ENCODE results near the gene AFF3.

Gene AFF3

GRCh38 chr2:99797475-99797874, 344.9 kb downstream of the AFF3 start:
- Histone ChIP-seq H3K36me3 (replicated peaks) (no peaks in the 10 kb centered on the region), H3K9me3 (no peaks in the 10 kb centered on the region), H3K27me3 (ENCODE audit: low read depth) (no peaks in the 10 kb centered on the region), H3K4me1 (no peaks in the 10 kb centered on the region), H3K4me3 (no peak overlapping the region)
- DNase-seq (ENCODE audit: low spot score in 2 of 2): no peak
- in situ Hi-C loops (cut with MboI; ENCODE audit: low sequenced_read_pairs): no loop called here

DNA sequence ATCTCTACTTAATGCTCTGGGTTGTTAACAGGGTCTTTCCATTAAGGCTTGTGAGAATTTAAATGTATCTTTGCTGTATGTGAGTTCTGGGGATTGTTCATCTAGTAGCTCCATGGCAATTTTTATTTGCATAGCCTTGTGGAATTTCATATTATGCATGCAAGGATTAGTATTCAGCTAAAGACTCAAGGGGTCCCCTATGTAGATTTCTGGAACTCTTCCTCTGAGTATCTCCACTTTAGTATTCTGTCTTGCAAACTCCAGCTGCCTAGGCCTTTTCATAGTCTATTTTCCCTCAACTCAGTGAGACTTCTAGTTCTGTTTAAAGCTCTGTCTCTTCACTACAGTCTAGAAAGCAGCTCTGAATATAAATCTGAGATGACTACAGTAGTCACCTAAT, 348.0 kb downstream of the AFF3 start:
- no peaks in the 10 kb centered on the region for H3K27me3 ChIP-seq (ENCODE audit: low read depth)
- H3K36me3 ChIP-seq (replicated peaks): no peaks in the 10 kb centered on the region
- DNase-seq (ENCODE audit: low spot score in 2 of 2): no peak
- no peaks in the 10 kb centered on the region for H3K4me1 ChIP-seq
- no peak overlapping the region for H3K4me3 ChIP-seq
- H3K9me3 ChIP-seq: no peaks in the 10 kb centered on the region
- in situ Hi-C loops (cut with MboI; ENCODE audit: low sequenced_read_pairs): no loop called here

GRCh38 chr2:99793022-99793421, 349.4 kb downstream of the AFF3 start:
- DNase-seq (ENCODE audit: low spot score in 2 of 2): no peak
- H3K4me1 ChIP-seq: no peaks in the 10 kb centered on the region
- no peaks in the 10 kb centered on the region for H3K36me3 ChIP-seq (replicated peaks)
- no peaks in the 10 kb centered on the region for H3K9me3 ChIP-seq
- no peaks in the 10 kb centered on the region for H3K27me3 ChIP-seq (ENCODE audit: low read depth)
- H3K4me3 ChIP-seq: no peak overlapping the region
- in situ Hi-C loops (cut with MboI; ENCODE audit: low sequenced_read_pairs): no loop called here

DNA sequence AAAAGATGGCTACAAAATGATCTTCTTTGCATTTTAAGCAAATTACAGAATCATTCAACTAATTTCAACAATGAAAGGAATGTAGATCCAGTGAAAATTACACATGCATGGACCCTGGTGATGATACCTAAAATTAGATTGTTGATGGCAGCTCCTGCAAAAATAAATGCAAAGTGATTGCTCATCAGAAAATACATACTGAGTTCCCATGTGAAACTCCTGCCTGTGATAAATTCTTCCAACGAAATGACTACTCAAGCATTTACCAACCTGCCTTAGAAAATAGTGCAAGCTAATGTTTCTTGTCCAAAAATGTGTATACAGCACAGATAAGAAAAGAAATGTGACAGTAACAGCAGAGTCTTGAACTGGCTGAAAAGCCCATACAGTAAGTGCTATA, 352.5 kb downstream of the AFF3 start:
- H3K4me1 ChIP-seq: no peaks in the 10 kb centered on the region
- H3K36me3 ChIP-seq (replicated peaks): no peaks in the 10 kb centered on the region
- DNase-seq (ENCODE audit: low spot score in 2 of 2): no peak
- in situ Hi-C loops (cut with MboI; ENCODE audit: low sequenced_read_pairs): no loop called here
- no peaks in the 10 kb centered on the region for H3K9me3 ChIP-seq
- H3K4me3 ChIP-seq: no peak overlapping the region
- no peaks in the 10 kb centered on the region for H3K27me3 ChIP-seq (ENCODE audit: low read depth)

DNA sequence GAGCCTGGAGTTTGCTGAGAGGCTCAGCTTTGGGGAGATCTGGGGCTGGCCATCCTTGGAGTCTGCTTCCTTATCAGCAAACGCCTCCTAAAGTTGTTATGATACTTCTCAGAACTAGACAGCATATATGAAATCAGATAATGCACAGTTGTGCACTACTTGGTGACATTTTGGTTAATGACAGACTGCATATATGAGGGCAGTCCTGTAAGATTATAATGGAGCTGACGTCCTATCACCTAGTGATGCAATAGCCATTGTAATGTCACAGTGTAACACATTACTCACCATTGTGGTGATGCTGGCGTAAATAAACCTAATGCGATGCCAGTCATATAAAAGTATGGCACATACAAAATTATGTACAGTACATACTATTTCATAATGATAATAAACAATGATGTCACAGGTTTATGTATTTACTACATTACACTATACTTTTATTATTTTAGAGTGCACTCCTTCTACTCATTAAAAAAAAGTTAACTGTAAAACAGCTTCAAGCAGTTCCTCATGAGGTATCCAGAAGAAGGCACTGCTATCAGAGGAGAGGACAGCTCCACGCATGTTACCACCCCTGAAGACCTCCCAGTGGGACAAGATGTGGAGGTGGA, 354.5 kb downstream of the AFF3 start:
- H3K4me1 ChIP-seq: no peaks in the 10 kb centered on the region
- H3K9me3 ChIP-seq: no peaks in the 10 kb centered on the region
- H3K4me3 ChIP-seq: no peak overlapping the region
- no peaks in the 10 kb centered on the region for H3K27me3 ChIP-seq (ENCODE audit: low read depth)
- H3K36me3 ChIP-seq (replicated peaks): no peaks in the 10 kb centered on the region
- in situ Hi-C loops (cut with MboI; ENCODE audit: low sequenced_read_pairs): no loop called here
- no peak for DNase-seq (ENCODE audit: low spot score in 2 of 2)

- no peaks in the 10 kb centered on the region for H3K36me3 ChIP-seq (replicated peaks)
- H3K4me1 ChIP-seq: no peaks in the 10 kb centered on the region
- DNase-seq (ENCODE audit: low spot score in 2 of 2): no peak
- no peak overlapping the region for H3K4me3 ChIP-seq
- in situ Hi-C loops (cut with MboI; ENCODE audit: low sequenced_read_pairs): no loop called here
- no peaks in the 10 kb centered on the region for H3K27me3 ChIP-seq (ENCODE audit: low read depth)
- no peaks in the 10 kb centered on the region for H3K9me3 ChIP-seq
These were observed 355.6 kb downstream of the AFF3 start for GRCh38 chr2:99786636-99787390.

- Histone ChIP-seq H3K4me1 (no peaks in the 10 kb centered on the region), H3K36me3 (replicated peaks) (no peaks in the 10 kb centered on the region), H3K27me3 (ENCODE audit: low read depth) (no peaks in the 10 kb centered on the region), H3K4me3 (no peak overlapping the region), H3K9me3 (no peaks in the 10 kb centered on the region)
- in situ Hi-C loops (cut with MboI; ENCODE audit: low sequenced_read_pairs): no loop called here
- DNase-seq (ENCODE audit: low spot score in 2 of 2): no peak
These were observed 357.4 kb downstream of the AFF3 start for GRCh38 chr2:99784946-99785345.

DNA sequence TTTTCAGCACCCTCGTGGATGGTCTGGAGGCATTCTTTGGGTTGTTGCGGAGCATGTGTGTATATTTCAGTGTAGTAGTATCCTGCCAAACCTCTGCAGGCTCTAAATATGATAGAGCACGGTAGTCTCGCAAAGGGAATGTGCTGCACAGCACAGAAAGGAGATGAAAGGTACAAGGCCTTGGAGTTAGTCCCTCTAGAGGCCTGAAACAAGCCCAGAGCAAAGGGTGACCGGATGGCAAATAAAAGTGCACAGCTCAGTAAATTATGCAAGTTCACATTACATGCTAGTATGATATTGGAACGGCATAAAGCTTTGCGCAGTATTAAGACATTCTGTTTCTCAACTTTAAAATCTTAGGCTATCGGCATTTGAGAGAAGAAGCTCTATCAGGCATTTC, 358.1 kb downstream of the AFF3 start:
- Histone ChIP-seq H3K4me3 (no peak overlapping the region), H3K4me1 (no peaks in the 10 kb centered on the region), H3K36me3 (replicated peaks) (no peaks in the 10 kb centered on the region), H3K27me3 (ENCODE audit: low read depth) (no peaks in the 10 kb centered on the region), H3K9me3 (no peaks in the 10 kb centered on the region)
- no peak for DNase-seq (ENCODE audit: low spot score in 2 of 2)
- in situ Hi-C loops (cut with MboI; ENCODE audit: low sequenced_read_pairs): no loop called here

DNA sequence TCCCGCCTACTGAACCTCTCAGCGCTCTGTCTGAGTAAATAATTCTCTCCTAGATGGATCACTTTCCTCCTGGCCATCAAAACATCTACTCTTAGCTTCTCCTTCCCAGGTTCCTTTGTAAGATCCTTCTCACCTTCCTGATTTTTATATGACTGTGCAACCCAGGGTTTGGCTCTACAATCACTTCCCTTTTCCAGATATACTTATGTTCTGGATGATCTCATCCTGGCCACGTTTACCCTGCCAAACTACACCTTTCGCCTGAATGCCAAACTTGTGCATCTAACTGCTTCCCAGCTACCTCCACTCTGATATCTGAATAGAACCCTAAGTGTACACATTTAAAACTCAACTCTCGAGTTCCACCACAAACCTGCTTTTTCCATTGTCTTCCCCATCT, 362.1 kb downstream of the AFF3 start:
- in situ Hi-C loops (cut with MboI; ENCODE audit: low sequenced_read_pairs): no loop called here
- Histone ChIP-seq H3K9me3 (no peaks in the 10 kb centered on the region), H3K4me3 (no peak overlapping the region), H3K36me3 (replicated peaks) (no peaks in the 10 kb centered on the region), H3K27me3 (ENCODE audit: low read depth) (peaks cover 3% of the 10 kb centered on the region; the same call in 1 of the 2 replicates), H3K4me1 (no peaks in the 10 kb centered on the region)
- no peak for DNase-seq (ENCODE audit: low spot score in 2 of 2)

DNA sequence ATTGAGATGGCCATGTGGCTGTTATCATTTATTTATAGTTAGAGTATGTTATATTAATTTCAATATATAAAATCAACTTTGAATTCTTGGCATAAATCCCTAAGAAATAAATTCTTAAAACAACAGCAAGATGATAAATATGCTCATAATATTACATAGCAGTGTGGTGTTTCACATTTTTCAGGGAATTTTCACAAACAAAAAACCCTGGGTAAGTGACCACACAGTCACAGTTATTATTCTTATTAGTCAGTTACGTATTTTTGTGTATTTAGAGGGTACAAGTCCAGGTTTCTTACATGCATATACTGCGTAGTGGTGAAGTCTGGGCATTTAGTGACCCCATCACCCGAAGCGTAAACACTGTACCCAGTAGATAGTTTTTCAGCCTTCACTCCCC, 363.1 kb downstream of the AFF3 start:
- DNase-seq (ENCODE audit: low spot score in 2 of 2): no peak
- in situ Hi-C loops (cut with MboI; ENCODE audit: low sequenced_read_pairs): no loop called here
- H3K36me3 ChIP-seq (replicated peaks): no peaks in the 10 kb centered on the region
- peaks cover 3% of the 10 kb centered on the region; the same call in 1 of the 2 replicates for H3K27me3 ChIP-seq (ENCODE audit: low read depth)
- H3K9me3 ChIP-seq: no peaks in the 10 kb centered on the region
- H3K4me1 ChIP-seq: no peaks in the 10 kb centered on the region
- H3K4me3 ChIP-seq: no peak overlapping the region

- no peaks in the 10 kb centered on the region for H3K4me1 ChIP-seq
- in situ Hi-C loops (cut with MboI; ENCODE audit: low sequenced_read_pairs): no loop called here
- no peak for DNase-seq (ENCODE audit: low spot score in 2 of 2)
- H3K36me3 ChIP-seq (replicated peaks): no peaks in the 10 kb centered on the region
- H3K9me3 ChIP-seq: no peaks in the 10 kb centered on the region
- H3K27me3 ChIP-seq (ENCODE audit: low read depth): peaks cover 3% of the 10 kb centered on the region; the same call in 1 of the 2 replicates
- no peak overlapping the region for H3K4me3 ChIP-seq
These were observed 364.6 kb downstream of the AFF3 start for GRCh38 chr2:99777656-99778290.

DNA sequence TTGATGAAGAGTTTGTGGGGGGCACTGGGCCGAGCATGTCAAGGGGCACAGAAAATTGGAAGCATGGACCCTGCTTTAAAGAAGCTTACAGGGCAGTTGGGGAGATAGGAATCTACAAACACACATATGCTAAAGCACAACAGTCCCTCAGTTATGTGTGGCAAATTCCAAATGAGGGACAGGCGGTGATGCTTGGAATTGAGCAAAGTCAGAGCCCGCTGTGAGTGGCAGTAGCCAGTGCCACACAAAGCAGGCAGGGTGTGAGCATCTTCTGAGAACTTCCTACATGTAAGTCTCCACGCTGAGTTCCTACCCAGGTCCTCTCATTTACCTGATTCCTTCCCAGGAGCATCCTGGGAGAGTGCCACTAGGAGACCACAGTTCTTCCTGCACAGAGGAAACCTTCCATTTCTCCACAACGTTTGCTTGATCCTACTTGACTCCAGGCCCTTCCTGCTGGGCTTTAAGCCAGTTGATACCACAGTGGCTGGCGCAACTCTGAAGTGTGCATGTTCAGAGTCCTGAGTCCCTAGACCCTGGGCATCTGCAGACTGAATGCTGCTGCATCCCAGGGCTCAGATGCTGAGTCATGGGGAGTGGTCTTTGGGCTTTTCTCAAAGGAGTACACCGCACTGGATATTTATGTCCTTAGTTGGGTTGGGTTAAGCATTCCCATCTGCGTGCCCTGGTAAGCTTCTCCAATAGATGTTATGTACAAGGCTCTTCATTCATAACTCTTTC, 365.3 kb downstream of the AFF3 start:
- in situ Hi-C loops (cut with MboI; ENCODE audit: low sequenced_read_pairs): no loop called here
- Histone ChIP-seq H3K36me3 (replicated peaks) (no peaks in the 10 kb centered on the region), H3K9me3 (no peaks in the 10 kb centered on the region), H3K4me3 (no peak overlapping the region), H3K27me3 (ENCODE audit: low read depth) (peaks cover 3% of the 10 kb centered on the region; the same call in 1 of the 2 replicates), H3K4me1 (no peaks in the 10 kb centered on the region)
- DNase-seq (ENCODE audit: low spot score in 2 of 2): no peak

DNA sequence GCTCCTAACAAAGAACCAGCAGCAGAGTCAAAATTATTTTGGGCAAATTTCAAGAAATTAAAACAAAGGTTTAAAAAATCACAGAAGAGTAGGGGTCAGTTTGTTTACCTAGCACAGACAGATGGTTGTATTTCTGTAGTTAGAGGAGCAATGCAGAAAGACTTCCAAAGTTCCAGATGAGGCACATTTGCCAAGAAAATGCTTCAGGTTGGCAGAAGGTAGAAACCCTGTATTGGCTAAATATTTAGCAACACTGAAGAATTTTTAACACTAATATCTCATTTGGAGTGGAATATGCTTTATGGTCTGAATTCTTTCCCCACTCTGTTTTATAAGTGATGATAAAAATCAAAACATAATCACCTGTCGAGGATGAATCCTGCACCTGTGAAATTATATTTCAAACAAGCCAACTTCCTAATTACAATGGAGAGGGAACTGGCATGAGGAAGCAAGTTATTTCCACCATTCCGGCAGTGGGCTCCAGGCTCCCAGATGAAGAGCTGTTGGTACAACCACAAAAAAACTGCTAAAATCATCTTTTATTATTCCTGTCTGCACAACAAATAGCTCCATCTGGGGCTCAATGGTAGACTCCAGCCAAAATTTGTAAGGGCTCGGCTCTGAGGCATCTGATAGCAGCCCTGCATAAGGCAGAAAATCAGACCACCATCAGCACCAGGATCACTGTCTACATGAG, 366.0 kb downstream of the AFF3 start:
- Histone ChIP-seq H3K4me3 (no peak overlapping the region), H3K9me3 (no peaks in the 10 kb centered on the region), H3K27me3 (ENCODE audit: low read depth) (peaks cover 3% of the 10 kb centered on the region; the same call in 1 of the 2 replicates), H3K4me1 (no peaks in the 10 kb centered on the region), H3K36me3 (replicated peaks) (no peaks in the 10 kb centered on the region)
- no peak for DNase-seq (ENCODE audit: low spot score in 2 of 2)
- in situ Hi-C loops (cut with MboI; ENCODE audit: low sequenced_read_pairs): no loop called here

All from HAP-1 (cell line).